Neural progenitor cell (in vitro differentiated cells): ENCODE data around the gene TEKT1.

ENCODE experiments used
- CTCF ChIP-seq: fragments of 200-600 bp; sonication (generic); IDR thresholded peaks from 2 replicates; pipeline ENCODE4 v1.5.1; 2017; ENCODE audit warnings: antibody characterized with exemption, mild to moderate bottlenecking
- EZH2 ChIP-seq: fragments of 200-600 bp; sonication (generic); IDR thresholded peaks from 2 replicates; pipeline ENCODE4 v1.6.1; 2017; ENCODE audit warnings: antibody characterized with exemption, mild to moderate bottlenecking, moderate library complexity
- EZH2phosphoT487 ChIP-seq: fragments of 200-600 bp; sonication (generic); IDR thresholded peaks from 2 replicates; pipeline ENCODE4 v1.6.1; 2017; ENCODE audit warnings: antibody characterized with exemption

GRCh38 chr17:6867849-6868248 is 36.3 kb upstream of the TEKT1 start:
- TF ChIP-seq CTCF (no peak), EZH2phosphoT487 (no peak), EZH2 (no peak)
